HG02885 (cell line): Measurements from ENCODE around the gene PLEKHA5.
"Not testable (repeated sequence)": the region's sequence is repeated elsewhere in the genome, so short reads cannot be mapped to it uniquely, and the experiment has no call there.

Source experiments
- ATAC-seq: cut with Tn5 transposase; IDR thresholded peaks from one replicate; pipeline ENCODE4 v1.9.1; 2021; ENCODE audit warnings: mild to moderate bottlenecking; ENCODE audit not compliant: unreplicated experiment, poor library complexity

PLEKHA5 gene

DNA sequence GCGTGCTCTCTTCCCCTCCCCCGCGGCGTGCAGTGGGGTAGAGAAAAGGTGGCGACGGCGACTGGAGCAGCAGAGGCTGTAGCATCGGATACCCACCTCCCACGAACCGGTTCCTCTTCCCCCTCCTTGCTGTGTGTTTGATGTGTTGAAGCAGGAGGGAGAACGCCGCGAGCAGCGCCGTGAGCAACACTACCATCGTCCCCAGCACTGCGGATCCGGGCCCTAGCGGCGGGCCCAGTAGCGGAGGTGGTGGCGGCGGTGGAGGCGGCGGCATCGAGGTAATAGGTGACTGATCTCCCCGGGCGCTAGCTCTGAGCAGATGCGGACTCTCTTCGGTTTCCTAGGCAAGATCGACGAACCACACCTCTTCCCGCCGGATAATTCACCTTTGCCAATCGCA is 176.8 kb downstream of the PLEKHA5 start:
- ATAC-seq = no peak

DNA sequence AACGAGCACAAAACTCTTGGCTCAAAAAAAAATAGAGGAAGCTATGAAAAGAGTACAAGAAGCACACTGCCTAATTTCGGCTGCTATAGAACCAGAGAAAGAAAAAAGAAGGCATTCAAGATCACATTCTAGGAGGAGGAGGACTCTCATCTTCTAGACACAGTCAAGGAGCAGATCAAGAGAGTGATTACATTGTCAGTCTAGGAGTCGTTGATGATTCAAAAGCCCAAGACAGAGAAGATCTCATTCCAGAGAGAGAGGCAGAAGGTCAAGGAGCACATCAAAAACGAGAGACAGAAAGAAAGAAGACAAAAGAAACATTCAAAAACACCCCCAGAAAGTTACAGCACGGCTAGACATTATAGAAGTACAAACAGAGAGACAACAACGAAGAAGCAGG is 177.9 kb downstream of the PLEKHA5 start:
- ATAC-seq = no peak

DNA sequence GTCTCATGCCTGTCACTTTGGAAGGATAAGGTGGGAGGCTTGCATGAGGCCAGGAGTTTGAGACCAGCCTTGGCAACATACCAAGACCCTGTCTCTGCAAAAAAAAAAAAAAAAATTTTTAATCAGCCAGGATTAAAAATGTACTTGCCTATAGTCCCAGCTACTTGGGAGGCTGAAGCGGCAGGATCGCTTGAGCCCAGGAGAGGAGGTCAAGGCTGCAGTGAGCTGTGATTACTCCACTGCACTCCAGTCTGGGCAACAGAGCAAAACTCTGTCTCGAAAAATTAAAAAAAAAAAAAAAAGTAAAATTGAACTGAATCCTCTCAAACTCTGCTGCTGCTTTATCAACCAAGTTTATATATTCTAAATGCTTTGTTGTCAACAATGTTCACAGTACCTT is 181.6 kb downstream of the PLEKHA5 start:
- no peak for ATAC-seq

DNA sequence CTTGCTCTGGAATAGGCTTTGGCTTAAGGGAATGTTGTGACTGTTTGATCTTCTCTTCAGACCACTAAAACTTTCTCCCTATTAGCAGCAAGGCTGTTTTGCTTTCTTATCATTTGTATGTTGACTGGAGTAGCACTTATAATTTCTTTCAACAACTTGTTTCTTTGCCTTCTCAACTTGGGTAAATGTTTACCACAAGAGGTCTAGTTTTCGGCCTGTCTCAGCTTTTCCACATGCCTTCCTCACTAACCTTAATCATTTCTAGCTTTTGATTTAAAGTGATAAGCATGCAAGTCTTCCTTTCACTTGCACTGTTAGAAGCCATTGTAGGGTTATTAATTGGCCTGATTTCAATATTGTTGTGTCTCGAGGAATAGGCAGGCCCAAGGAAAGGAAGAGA is 183.1 kb downstream of the PLEKHA5 start:
- ATAC-seq = no peak

DNA sequence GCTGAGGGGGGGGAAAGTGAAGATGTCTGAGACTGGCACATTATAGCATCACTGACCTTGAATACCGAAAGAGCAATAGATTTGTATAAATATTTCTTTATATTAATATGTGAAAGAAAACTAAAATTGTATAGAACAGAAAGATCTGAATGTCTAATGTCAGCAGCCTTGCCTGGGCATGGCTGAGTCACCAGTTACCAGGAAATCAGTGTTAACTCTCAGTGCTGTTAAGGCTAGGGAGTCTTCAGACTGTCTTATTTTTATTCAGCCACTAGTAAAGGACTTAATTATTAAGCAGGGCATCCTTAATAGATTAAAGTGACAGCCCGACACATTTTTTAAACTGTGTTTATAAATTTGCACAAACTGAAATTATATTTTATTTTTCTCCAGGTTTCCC is 186.9 kb downstream of the PLEKHA5 start:
- no peak for ATAC-seq

DNA sequence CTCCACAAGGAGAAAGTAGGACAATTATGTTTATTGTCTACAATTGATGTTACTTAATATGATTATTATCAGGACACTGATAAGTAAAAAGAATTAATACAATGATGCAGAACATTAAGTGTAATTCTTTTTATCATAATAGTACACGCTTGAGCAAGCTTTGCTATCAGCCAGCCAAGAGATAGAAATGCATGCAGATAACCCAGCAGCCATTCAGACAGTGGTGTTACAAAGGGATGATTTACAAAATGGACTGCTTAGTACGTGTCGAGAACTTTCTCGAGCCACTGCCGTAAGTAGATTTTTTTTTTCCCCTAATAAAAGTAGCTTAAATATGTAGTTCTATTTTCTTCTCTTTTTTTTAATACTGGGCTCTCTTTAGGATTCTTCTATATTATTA is 192.8 kb downstream of the PLEKHA5 start:
- ATAC-seq = no peak

DNA sequence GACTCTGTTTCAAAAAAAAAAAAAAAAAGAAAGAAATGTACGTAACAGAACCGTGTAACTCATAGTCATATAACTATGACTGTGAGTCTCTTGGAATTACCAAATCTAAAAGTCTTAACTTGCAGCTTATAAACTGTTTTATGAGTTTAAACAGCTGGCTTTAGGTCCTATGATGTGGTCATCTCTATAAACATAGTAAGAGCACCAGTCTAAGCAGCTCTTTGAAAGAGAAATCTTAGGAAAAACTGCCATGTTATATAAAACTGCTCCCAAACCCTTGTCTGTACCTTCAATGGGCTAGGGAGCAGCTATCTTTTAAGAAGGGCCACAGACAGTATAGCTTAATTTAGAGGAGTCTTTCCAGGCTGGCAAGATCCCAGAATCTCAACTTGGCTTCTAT is 194.3 kb downstream of the PLEKHA5 start:
- ATAC-seq = no peak

DNA sequence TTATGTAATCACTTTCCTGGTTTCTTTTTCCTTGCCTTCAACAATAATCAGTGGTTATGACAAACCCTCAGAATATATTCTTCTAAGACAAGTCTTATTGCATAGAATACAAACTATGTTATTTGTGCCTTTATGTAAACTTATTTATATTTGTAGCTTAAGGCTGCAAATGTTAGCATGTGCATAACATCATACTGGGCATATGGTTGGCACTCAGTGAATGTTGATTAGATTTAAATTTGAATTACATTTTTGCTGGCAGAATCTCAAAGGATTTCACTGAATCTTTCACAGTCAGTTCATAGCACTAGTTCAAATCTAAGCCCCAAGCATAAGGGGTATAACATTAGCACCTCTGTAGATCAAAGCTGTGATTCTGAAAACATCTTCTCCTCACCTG is 196.6 kb downstream of the PLEKHA5 start:
- no peak for ATAC-seq

DNA sequence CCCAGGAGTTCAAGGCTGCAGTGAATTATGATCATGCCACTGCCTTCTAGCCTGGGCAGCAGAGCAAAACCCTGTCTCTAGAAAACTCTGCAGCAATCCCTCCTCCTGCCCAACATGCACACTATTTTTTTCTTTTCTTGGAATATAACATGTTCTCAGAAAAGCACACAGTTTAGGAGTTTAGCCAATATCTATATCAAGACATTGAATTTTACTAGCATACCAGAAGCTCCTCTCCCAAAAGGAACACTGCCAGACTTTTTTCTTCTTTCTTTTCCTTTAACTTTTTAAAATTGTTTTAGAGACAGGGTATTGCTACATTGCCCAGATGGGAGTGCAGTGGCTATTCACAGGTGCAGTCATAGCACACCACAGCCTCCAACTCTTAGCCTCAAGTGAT is 202.7 kb downstream of the PLEKHA5 start:
- ATAC-seq = no peak

DNA sequence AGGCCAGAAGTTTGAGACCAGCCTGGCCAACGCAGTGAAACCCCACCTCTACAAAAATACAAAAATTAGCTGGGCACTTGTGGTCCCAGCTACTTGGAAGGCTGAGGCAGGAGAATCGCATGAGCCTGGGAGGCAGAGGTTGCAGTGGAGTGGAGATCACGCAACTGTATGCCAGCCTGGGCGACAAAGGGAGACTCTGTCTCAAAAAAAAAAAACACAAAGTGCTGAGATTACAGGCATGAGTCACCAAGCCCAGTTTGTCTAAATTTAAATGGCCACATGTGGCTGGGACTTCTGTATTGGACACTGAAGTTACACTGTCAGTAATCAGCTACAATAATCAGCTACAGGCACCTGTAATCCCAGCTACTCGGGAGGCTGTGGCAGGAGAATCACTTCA is 208.9 kb downstream of the PLEKHA5 start:
- ATAC-seq = no peak

DNA sequence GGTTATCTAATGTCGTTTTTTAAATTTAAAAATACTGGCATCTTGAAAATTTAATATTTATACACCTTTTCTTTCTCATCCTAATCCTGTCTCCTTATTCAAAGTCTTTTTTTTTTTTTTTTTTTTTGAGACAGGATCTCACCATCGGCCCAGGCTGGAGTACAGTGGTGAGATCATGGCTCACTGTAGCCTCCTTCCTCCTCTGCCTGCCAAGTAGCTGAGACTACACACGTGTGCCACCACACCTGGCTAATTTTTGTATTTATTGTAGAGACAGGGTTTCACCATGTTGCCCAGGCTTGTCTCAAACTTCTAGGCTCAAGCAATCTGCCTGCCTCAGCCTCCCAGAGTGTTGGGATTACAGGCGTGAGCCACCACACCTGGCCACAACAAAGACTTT is 221.3 kb downstream of the PLEKHA5 start:
- ATAC-seq = not testable (repeated sequence)

DNA sequence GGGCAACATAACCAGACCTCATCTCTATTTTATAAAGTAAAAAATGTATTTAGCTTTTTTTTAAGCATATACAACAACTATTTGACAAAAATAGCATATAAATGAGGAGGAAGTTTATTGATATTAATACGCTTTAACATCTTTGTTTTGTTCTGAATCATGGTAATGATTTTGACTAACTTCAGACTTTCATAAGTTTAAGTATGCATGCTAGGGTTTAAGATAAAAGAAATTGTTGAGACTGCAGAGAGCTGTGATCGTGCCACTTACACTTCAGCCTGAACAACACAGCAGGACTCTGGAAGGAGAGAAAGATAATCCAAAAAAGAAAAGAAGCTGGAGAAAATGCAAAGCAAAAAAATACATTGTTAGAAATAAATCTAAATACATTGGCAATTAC is 221.8 kb downstream of the PLEKHA5 start:
- no peak for ATAC-seq

DNA sequence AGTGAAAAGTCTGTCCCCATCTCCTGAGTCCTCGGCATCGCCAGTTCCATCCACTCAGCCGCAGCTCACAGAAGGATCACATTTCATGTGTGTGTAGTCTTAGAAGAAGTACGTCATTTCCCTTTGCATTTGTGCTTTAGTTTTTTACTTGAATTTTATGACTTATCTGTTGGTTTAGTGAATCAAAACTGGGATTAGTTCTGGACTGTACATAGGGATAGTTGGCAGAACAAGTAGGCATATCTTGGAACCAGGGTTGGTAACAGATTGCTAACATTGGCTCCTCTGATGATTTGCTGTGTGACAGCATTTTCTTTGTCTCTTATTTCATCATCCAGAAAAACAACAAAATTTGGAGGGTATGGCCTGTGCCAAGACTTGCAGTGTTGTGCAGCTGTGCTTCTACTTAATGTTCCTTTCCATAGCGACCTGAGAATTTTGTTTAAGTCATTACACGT is 240.2 kb downstream of the PLEKHA5 start:
- no peak for ATAC-seq

DNA sequence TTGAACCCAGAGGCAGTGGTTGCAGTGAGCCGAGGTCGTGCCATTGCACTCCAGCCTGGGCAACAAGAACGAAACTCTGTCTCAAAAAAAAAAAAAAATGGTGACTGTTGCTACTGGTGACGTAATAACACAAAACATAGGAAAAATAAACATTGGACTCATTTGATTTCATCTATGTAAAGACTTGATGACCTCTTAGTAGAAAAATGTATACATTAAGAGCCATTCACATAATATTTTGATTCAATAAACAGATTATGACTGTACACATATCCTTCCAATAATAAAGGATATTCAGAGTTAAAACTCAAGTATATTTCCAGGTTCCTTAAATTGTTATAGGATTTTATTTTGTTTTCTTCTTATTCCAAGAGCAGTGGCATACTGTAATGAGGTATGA is 244.1 kb downstream of the PLEKHA5 start:
- no peak for ATAC-seq

DNA sequence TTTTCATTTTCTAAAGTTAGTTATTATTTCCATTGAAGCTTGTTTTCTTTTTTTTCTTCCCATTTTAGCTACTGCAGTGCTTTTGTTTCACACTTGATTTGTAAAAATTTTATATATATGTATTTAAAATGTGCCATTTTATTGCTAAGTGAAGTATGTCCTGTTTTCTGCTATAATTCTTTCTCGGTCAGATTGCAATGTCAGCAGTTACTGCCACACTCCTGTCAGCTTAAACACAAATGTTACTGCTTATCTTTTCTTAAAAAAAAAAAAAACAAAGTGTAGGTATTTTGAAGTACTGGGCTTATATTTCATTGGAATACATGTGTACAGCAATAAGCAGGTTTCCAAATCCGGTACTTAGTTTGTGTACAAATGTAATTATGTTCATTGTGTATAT is 246.4 kb downstream of the PLEKHA5 start:
- no peak for ATAC-seq

DNA sequence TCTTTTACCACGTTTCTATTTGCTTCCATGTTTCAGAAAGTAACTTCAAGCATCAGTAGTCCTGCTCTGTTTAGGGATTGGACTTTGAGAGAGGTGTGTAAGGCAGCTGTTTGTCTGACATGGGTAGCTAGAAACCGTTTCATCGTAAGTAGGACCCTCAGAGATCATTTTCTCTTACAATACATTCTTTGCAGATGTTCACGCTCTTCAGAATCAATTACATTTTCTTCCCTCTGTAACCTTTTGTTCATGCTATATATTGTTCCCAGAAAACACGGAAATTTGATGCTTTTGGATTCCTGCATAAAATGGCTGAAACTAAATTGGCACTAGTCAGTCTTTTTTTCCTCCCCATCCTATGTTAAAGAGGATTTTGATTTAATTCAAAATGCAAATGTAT is 247.2 kb downstream of the PLEKHA5 start:
- no peak for ATAC-seq

DNA sequence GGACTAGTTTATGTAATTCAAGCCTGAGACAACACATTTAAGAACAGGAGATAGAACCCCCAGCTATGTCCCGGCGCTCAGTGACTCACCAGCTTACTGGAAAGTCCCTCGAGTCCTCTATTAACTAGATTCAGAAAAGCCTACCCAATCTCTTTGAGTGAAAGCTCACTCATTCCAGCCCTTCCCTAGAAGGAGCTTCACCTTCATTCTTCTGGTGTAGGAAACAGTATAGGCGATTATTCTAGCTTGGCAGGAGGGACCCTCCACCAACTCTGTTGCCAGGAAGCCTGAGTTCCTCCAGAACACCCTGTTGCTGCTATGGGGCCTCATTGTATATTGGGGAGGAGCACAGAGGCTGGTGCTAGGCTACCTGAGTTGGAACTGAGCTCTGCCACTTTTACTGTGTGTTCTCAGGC is 252.6 kb downstream of the PLEKHA5 start:
- ATAC-seq = peak; percentile 90

DNA sequence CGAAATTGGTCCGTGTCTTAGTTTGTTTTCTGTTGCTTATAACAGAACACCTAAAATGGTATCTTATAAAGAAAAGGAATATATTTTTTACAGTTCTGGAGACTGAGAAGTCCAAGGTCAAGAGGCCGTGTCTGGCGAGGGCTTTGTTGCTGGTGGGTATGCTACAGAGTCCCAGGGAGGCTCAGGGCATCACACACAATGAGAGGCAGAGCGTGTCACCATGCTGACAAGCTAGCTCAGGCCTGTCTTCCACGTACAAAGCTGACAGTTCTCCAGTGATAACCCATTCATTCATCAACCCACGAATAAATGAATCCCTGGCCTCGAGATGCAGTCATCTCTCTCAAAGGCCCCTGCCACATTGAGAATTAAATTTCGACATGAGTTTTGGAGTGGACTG is 253.0 kb downstream of the PLEKHA5 start:
- peak; percentile 10 for ATAC-seq

DNA sequence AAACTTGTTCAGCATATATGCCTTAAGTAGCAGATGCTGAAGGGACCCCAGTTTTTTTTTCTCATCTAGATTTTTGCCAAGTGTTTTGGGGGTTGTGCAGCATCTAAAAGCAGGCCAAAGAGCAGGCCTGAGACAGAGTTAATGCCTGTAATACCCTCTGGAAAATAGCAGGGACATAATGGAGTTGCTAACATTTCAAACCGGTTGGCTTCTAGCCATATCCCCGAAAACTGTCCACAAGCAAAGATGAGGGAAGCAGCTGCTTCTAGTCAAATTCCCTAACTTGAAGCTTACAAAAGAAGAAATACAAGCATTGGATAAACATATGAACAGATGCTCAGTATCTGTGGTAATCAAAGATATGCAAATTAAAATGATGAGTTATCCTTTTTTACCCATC is 257.6 kb downstream of the PLEKHA5 start:
- no peak for ATAC-seq

DNA sequence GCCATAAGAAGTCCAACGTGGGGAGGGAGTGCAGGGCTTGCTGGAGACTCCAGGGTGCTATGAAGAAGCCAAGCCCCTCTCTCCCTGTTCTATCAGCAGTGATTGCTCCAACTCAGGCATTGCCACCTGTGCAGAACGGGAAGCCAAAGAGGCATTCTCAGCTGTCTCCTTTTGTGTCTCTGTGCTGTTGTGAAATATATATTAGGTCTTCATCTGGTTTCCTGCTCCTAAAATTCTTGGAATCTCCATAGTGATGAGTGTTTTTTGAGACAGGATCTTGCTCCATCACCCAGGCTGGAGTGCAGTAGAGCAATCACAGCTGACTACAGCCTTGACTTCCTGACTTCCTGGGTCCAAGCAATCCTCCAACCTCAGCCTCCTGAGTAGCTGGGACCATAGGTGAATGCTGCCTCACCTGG is 258.6 kb downstream of the PLEKHA5 start:
- ATAC-seq = no peak

DNA sequence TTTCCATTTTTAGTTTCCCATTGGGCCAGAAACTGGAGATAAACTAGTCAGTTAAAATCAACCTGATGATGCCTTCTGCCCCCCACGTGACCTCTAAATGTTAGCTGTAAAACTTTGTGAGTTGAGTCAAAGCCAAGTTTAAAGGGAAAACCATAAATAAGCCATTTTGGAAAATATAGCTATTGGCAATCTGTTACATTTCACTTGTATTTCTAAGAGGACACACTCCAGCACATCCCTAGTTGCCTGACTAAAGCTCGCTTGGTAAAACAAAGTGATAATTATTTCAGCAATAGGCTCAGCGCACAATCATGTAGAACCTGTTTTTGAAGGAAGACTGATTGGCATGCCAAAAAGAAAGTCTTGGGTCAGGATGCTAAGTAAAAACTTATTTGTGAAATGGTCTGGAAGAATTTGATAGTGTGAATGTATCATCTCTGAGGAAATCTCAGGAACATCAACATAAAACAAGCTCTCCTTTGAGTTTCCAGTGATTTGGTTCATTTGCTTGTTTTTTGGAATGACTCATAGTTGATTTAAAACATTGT is 260.6 kb downstream of the PLEKHA5 start:
- ATAC-seq = no peak

DNA sequence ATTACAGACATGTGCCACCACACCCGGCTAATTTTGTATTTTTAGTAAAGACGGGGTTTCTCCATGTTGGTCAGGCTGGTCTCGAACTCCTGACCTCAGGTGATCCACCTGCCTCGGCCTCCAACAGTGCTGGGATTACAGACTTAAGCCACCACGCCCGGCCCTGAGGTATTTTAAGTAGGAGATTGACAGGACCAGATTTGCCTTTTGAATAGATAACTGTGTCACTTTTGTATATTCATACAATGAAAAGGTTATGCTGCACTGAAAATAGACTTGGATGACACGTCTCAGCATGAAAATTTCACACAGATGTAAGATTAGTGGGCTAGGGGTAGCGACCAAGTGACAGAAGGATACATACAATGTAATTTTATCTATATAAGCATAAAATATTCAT is 263.1 kb downstream of the PLEKHA5 start:
- ATAC-seq = not testable (repeated sequence)

DNA sequence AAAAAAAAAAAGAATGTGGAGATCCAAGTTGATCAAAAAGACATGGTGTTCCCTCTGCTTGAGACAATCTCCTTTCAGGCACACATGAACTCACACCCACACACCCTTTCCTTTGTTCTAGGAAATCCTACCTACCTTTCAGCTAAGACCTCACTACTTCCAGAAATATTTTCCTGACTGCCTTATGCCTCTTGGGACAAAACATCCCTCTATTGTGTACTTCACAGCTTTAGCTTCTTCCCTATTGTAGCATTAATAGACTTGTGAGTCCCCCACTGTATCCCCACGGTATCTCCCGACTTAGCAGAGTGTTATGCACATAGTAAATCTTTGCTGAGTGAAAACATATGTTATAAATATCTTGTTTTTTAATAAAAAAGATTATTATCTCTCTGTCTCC is 264.9 kb downstream of the PLEKHA5 start:
- no peak for ATAC-seq
